NCI-H345 treated with DMSO at 0.1 percent for 48 hours (cell line): ENCODE data around the gene TSC22D1.

Experiments used
- DNase-seq: peaks from one replicate; lab custom pipeline; 2025; ENCODE audit not compliant: unreplicated experiment; lab: John Stamatoyannopoulos, UW

The TSC22D1 gene

DNA sequence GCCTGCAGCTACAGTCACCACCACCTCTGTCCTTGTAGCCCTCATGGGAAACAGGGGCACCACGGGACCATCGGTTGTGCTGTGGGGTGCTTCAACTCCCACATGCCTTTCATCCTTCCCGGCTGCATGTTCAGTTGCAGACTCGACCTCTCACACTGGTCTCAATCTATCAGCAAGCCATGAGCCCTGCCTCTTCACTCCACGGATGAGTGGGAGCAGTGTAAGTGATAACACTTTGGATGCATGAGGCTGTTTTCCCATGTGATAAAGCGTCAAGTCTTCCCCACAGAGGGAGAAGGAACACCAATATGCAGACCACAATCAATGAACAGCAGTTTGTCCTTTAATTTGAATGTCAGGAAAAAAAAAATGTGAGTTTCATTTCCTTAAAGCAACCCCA, 190.3 kb downstream of the TSC22D1 start:
- DNase-seq: no peak

DNA sequence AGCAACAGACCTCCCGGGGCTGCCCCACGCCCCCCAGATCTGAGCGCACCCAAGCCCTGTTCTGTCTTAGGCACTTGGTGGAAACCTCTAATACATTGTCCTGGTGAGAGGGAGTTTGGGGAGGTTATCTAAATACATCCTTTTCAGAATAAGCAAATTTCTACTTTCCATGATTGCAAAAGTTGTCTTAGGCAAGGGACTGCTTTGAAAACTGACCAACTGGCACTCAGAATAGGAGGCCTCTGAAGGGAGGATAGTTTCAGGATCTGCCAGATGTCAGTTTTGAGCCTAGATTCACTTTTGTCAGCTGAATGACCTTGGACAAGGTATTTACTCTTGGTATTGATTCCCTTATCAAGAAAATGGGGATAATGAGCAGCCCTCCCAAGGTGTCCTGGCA, 190.7 kb downstream of the TSC22D1 start:
- DNase-seq: no peak

DNA sequence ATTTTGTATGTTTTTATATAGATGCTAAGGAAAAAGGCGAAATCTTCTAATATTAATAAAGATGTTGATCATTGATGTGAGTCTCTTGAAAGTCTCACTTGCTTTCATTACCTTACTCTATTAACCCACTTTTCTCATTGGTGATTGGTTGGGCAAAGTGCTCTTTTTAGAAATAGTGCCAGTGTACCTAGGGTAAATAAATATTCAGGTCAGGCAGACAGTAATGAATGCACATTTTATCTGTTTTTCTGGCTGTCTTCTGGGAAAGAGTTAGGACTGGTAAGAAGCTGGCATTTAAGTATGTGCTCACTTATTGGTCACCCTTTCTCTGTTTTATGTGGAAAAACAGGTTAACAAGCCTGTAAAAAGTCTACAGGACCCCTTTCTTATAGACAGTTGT, 191.4 kb downstream of the TSC22D1 start:
- DNase-seq: no peak

DNA sequence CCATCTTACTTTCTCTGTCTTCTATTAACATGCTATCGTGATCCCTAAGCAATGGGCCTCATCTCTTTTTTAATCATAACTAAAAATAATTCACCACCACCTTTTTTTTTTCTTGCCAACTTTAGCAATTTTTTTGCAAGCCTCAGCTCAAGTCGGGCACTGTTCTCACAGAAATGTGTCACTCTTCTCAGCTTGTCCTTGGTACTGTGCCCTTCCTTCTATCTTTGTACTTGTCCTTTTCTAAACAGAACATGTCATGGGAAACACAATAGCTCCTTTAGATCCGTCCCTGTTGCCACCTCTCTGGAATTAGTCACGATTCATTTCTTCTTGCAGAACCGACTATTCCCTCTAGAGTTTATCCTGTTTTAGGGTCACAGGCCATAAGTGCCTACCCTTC, 192.2 kb downstream of the TSC22D1 start:
- no peak for DNase-seq

DNA sequence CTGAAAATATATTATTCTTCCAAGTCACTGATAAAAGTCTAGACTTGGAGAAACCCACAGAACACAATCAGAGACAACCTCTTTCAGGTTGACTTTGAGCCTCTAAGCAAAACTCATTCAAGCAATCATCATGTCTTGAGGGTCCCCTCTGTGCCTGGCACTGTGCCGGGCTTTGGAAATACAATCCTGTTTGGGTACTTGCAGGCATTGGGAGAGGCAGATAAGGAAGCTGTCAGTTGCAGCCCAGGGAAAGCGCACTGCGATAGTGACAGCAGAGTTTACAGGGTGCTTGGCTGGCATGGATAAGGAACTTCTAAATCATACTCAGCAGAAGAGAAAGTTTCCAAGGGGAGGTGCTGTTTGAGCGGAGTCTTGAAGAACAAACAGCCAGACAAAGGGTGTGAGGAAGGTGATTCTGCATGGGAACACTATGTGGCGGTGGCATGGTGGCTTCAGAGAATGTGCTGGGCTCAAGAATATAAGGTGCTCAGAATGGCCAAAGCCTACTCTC, 193.4 kb downstream of the TSC22D1 start:
- DNase-seq: no peak
